GM19452 (cell line): Measurements from ENCODE around the gene PTPRN2.
"Not testable (repeated sequence)": the region's sequence is repeated elsewhere in the genome, so short reads cannot be mapped to it uniquely, and the experiment has no call there.

Experiments used
- ATAC-seq: cut with Tn5 transposase; IDR thresholded peaks from one replicate; pipeline ENCODE4 v1.9.1; 2021; ENCODE audit not compliant: unreplicated experiment

The PTPRN2 gene

DNA sequence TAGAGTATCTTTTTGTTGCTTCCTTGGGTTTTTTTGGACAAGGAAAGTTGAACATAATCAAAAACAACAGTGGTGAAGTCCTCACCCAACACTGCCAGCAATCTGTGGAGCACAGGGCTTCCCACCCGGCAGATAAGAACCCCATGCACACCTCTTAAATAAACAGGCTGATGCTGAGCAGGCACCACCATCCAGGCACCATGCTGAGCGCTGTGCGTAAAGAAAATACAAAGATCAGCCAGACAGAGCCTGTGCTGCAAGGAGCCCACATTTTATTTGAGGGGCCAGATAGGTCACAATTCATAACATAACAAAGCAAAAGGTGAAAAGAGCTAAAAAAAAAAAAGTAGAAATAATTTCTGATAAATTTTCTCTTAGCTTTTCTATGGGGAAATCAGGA lies 231.2 kb downstream of the PTPRN2 start:
- ATAC-seq, result no peak

DNA sequence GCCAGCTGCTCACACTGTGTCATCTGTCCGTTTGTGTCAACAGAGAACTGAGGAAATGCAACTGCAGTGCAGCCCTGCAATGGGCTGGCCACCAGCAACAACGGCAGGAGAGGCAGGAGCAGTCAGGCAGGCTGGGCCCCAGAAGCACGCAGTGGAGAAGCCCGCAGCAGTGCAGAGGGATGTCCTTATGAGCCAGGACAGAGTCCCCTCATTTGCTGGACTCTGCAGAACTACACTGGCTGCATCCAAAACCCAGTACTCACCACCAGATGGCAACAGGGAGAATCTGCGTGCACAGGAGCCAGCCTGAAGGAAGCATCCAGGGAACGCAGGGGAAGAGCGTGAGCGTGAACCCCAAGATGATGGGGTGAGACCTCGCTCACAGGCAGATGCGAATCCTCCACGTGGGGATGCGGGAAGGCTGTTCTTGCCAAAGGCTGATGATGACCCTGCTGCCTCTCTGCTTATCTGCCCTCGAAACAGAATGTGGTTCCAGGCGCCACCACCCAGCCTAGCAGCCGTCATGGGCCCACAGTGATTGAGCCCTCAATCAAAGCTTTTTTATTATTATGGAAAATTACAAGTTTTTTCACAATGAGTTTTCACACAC lies 232.1 kb downstream of the PTPRN2 start:
- no peak for ATAC-seq

DNA sequence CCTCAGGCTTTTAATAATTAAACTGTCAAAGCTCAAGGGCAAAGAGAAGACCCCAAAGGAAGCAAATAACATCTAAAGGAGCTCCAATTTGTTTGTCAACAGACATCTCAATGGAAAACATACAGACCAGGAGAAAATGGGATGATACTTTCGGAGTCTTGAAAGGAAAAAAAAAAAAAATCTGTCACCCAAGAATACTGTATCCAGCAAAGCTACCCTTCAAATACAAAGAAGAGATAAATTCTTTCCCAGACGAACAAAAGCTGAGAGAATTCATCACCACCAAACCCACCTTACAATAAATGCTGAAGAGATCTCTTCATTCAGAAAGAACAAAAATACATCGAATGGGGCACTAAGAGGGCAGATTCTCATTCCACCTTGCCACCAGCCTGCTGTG lies 232.8 kb downstream of the PTPRN2 start:
- no peak for ATAC-seq

DNA sequence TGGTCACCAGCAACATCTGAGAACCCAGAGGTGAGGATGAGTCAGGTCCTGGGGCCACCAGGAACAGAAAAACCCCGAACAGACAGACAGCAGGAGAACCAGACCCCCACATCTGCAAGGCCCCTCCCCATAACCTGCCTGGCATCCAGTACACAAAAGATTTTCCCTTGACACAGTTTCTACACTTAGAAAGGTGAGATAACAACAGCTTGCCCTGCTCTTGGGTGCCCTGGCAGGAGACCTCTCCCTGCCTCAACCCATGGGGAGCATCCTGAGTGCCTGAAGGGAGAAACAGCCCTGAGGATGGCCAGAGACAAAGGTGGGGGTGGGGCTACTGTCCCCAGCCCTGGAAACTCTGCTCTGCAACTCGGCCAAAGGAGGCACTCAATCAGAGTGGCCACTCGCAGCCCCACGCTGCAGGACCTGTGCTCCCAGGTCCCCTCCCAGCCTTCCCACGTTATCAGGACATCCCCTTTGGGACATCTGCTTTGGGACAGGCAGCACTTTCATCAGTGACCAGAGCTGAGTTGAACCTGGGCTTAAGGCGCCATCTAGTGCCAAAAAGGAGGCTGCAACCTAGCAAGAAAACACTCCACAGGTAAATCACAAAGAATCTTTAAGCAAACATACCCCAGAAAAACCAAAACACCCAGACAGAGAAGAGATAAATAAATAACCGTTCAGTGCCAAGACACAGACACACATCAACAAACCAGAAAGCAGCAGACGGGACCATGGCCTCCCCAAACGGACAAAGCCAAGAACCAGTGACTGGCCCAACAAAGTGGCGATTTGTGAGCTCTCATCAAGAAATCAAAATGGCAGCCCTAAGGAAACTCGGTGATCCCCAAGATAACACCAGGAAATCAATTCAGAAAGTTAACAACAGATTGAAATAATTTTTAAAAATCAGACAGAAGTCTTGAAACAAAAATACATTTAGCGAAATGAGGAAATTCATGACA lies 233.7 kb downstream of the PTPRN2 start:
- ATAC-seq, result no peak

DNA sequence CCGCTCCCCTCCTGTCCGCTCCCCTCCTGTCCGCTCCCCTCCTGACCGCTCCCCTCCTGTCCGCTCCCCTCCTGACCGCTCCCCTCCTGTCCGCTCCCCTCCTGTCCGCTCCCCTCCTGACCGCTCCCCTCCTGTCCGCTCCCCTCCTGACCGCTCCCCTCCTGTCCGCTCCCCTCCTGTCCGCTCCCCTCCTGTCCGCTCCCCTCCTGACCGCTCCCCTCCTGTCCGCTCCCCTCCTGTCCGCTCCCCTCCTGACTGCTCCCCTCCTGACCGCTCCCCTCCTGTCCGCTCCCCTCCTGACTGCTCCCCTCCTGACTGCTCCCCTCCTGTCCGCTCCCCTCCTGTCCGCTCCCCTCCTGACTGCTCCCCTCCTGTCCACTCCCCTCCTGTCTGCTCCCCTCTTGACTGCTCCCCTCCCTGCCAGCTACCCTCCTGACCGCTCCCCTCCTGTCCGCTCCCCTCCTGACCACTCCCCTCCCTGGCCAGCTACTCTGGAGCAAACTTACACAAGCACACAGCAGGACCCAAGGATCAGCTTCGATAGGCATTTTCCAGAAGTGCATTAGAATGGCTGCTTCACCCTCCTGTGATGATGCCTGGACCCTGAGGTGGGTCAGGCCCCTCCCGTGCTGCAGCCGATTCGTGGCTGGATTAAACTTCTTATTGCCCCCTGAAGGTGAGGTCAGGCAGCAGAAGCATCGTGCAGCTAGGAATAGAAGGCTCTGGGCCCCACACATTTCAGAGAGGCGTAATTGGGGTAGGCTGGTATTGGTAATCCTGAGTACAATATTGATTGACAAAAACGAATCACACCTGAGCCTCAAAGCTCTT lies 235.5 kb downstream of the PTPRN2 start:
- not testable (repeated sequence) for ATAC-seq

DNA sequence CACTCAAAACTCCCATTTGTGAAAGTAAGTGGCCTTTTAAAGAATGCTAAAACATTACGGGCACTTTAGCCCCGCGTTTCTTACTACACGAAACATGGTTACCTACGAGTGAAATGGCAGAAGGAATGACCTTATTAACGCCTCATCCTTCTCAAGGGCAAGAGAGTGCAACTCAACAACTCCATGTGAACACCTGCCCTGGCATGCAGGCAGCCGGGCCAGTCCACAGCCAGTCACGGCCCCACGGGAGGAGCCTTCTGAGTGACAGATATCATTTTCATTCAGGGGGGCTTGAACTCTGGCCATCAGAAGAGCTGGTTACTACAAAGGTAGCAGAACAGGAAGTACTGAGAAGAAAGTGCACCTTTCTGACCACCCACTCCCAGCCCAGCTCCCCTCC lies 236.1 kb downstream of the PTPRN2 start:
- no peak for ATAC-seq

DNA sequence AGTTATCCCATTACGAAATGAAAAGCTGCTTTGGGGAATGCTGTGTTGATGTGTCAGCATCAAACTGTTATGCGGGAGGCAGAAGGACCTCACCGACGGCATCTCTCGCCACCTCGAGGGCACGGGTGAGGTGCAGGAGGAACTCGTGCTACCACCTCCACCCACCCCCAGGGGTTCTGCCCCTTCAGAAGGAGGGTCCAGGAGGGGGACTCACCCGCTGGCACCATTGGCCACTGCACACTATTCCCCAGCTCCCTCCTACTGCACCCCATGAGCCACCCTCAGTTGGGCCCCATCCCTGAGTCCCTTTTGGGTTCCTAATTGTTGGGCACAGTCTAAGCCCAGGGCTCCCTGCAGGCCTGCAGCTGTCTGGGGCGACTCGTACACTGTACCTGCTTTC lies 236.6 kb downstream of the PTPRN2 start:
- no peak for ATAC-seq

DNA sequence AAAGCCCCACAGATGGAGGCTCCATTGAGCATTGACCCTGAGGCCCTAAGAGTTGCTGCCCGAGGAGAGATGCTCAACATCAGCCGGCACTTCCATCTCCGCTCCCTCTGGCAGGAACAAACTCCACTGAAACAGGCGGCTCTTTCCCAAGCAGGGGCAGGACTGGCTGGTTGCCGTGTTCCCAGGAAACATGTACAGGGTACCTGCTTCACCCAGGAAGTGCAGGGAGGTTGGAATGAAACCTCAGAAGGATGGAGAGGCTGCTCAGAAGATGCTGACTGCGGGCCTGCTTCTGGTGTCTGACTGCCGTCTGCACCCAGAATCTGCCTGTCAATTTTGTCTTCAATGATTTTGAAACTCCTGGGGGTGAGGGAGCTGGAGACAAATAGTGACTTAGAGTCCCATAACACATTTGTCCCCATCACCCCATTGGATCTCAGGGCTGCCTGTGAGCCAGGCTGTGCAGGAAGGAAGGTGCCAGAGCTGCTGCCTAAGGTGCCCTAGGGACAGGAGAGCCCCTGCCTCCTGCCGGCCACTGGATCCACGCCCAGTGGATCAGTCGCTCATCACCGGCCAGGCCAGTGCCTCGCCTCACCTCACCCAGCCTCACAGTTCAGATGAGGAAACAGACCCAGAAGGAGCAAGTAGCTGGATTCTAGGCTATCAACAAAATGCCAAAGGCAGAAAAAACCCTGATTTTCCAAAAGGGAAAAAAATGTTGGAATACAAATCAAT lies 237.3 kb downstream of the PTPRN2 start:
- no peak for ATAC-seq

DNA sequence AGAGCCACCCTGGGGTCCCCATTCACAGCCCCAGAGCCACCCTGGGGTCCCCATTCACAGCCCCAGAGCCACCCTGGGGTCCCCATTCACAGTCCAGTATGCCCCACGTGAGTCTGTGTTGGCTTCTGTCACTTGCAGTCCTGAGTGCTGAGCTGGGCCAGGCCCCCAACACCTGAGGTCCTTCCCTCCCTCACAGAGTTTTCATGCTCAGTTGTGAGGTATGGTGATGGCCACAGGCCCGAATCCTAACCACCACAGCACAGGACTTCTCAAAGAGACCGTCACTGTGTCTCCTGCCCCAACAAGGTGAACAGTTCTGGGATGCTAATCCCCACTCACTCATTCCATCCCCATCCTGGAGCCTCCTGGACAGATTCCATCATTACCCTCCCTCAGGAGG lies 239.2 kb downstream of the PTPRN2 start:
- ATAC-seq, result no peak

DNA sequence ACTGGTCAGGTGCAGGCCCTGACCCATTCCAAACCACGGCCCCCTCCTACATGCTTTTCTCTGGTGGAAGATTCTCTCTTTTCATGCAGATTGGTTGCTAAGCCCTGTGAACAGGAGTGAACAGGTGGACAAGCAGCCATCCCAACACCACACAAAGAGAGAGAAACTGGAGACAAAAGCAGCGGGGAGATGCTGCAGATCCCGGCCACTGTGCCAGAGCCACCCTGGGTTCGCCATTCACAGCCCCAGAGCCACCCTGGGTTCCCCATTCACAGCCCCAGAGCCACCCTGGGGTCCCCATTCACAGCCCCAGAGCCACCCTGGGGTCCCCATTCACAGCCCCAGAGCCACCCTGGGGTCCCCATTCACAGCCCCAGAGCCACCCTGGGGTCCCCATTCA lies 239.6 kb downstream of the PTPRN2 start:
- ATAC-seq, result not testable (repeated sequence)

DNA sequence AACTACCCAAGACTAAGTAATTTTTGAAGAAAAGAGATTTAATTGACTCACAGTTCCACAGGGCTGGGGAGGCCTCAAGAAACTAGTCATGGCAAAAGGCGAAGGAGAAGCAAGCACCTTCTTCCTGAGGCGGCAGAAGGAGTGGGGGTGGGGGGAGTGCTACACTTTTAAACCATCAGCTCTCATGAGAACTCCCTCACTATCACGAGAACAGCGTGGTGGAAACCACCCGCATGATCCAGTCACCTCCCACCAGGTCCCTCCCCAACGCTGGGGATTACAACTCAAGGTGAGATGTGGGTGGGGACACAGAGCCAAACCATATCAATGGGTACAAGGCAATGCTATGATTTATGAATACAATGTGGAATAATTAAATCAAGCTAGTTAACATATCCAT lies 241.9 kb downstream of the PTPRN2 start:
- no peak for ATAC-seq

DNA sequence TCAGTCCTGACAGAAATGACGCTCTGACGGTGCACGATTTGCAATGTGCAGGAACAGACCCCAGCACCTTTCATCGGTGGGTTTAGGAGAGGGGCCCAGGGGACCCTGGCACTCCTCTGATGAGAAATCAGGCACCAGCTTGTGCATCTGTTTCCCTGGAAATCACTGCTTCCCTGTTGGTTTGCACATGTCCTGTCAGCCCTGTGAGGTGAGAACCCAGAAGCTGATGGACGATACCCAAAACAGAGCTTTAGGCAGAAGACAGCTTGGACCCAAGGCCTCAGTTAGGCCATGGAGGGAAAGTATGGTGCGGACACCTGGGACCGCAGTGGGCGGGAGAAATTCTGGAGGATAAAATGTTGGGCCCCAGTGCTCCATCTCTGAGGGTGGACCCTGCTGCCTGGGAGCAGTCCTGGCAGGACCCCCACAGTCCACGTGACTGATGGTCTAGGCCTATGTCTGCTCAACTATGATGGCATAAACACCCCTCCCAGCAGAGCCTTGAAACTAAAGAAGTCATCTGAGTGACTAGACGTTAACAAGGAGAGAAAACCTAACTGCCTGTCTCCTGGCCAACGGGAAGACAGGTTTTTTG lies 242.8 kb downstream of the PTPRN2 start:
- ATAC-seq, result no peak

DNA sequence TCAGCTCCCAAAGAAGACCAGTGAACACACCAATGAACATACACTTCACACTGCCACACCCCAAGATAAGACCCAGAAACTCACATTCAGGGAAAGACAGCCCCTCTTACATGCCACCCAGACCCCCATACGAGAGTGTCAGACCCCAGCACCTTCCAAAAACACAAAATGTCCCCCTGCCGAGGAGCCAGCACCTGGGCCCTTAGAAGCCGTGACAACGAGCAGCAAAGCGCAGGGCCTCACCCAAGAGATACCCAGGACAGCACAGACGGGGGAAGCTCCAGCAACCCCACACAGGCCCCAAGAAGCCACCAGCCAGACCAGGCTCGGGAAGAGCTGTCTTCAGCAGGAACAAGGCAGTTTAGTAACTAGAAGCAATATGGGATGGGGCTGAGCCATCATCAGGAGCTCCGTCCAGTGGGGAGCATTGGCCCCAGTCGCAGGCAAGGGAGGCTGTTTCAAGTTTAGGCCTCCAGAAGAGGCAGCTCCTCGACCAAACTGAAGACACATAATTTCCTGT lies 243.6 kb downstream of the PTPRN2 start:
- no peak for ATAC-seq

DNA sequence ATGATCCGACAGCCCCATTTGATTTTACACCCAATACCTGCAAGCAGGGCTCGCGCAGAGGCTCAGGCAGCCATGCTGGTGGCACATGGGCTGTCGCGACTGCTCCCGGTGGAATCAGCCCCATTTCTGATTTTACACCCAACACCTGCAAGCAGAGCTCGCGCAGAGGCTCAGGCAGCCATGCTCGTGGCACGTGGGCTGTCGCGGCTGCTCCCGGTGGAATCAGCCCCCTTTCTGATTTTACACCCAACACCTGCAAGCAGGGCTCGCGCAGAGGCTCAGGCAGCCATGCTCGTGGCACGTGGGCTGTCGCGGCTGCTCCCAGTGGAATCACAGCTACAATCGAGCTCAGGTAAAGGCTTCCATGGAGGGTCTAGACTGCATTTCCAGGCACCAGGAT lies 244.1 kb downstream of the PTPRN2 start:
- no peak for ATAC-seq

DNA sequence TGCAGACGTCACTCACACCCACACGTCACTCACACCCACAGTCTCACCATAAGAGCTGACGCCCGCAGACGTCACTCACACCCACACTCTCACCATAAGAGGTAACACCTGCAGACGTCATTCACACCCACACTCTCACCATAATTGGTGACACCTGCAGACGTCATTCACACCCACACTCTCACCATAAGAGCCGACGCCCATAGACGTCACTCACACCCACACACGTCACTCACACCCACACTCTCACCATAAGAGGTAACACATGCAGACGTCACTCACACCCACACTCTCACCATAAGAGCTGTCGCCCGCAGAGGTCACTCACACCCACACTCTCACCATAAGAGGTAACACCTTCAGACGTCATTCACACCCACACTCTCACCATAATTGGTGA lies 246.5 kb downstream of the PTPRN2 start:
- ATAC-seq, result not testable (repeated sequence)

DNA sequence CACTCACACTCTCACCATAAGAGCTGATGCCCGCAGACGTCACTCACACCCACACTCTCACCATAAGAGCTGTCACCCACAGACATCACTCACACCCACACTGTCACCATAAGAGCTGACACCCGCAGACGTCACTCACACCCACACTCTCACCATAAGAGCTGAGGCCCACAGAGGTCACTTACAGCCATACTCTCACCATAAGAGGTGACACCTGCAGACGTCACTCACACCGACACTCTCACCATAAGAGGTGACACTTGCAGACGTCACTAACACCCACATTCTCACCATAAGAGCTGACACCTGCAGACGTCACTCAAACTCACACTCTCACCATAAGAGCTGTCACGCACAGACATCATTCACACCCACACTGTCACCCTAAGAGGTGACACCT lies 250.7 kb downstream of the PTPRN2 start:
- ATAC-seq, result not testable (repeated sequence)

DNA sequence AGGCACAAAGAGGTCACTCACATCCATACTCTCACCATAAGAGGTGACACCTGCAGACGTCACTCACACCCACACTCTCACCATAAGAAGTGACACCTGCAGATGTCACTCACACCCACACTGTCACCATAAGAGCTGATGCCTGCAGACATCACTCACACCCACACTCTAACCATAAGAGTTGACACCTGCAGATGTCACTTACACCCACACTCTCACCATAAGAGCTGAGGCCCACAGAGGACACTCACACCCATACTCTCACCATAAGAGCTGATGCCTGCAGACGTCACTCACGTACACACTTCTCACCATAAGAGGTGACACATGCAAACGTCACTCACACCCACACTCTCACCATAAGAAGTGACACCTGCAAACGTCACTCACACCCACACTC lies 255.1 kb downstream of the PTPRN2 start:
- not testable (repeated sequence) for ATAC-seq

DNA sequence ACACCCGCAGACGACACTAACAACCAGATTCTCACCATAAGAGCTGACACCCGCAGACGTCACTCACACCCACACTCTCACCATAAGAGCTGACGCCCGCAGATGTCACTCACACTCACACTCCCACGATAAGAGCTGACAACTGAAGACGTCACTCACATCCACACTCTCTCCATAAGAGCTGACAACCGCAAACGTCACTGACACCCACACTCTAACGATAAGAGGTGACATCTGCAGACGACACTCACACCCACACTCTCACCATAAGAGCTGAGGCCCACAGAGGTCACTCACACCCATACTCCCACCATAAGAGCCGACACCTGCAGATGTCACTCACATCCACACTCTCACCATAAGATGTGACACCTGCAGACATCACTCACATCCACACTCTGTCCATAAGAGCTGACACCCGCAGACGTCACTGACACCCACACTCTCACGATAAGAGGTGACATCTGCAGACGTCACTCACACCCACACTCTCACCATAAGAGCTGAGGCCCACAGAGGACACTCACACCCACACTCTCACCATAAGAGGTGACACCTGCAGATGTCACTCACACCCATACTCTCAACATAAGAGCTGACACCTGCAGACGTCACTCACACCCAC lies 255.7 kb downstream of the PTPRN2 start:
- not testable (repeated sequence) for ATAC-seq

DNA sequence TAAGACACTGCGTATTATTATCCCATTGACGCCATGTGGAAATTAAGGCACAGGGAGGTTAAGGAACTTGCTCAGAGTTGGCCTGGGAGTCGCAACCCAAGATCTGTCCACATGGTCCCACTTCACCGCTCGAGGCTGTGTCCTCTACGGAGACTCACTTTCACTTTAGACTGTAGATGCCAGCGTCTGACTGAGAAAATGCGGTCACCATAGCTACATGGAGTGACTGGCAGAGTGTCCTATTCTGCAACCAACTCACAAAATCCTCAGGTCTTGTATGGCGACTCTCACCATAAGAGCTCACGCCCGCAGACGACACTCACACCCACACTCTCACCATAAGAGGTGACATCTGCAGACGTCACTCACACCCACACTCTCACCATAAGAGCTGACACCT lies 257.9 kb downstream of the PTPRN2 start:
- ATAC-seq, result no peak
